K562 (cell line): ENCODE results near the gene OR9A2. TPM values are rescaled to one million over a fixed set of nuclear protein-coding genes. Genes with fewer than 3 reads are reported as not detected.

ENCODE experiments used
- ATAC-seq: fragments of 200-7000 bp; cut with Tn5 transposase; 3 replicates; pipeline ENCODE4 v1.9.1; 2020; ENCODE audit warnings: moderate library complexity
- BruUV-seq: library from RNA; stranded (reverse); fragments of 400-500 nt; replicated peaks from 2 replicates; lab custom pipeline; 2021; lab: Mats Ljungman, UMichigan
- CTCF ChIA-PET: fragments of 300-600 bp; formaldehyde crosslinking; extraction: SDS; loops from one replicate; lab custom pipeline; 2021; ENCODE audit warnings: low intra/inter-chr PET ratio; lab: Yijun Ruan, JAX
- POLR2A ChIA-PET: fragments of 300-600, 350-650 bp; sonication (Branson Sonifier 250); formaldehyde crosslinking; extraction: SDS; loops from one replicate; lab custom pipeline; 2021; ENCODE audit warnings: antibody characterized with exemption, inconsistent platforms; lab: Yijun Ruan, JAX
- DNase-seq, 4 experiments: peaks; one replicate each; pipeline versions ENCODE4 v3.0.0 to v3.0.0-alpha.2; 2011 to 2018; ENCODE audit warnings: low spot score in 3 of 4, mixed read lengths in 3 of 4; ENCODE audit errors: extremely low read depth in 1 of 4
- FAIRE-seq: peaks from 2 replicates; lab custom pipeline; 2011; peaks lifted over from hg19 to GRCh38; lab: Jason Lieb, UNC
- H2AFZ ChIP-seq: 2 replicates; pipeline ENCODE4 v1.6.0; 2011; ENCODE audit warnings: low read depth, low read length, control low read depth, inconsistent platforms
- H3K27ac ChIP-seq: fragments of 200-600 bp; 3 replicates; pipeline ENCODE4 v1.8.0; 2011; ENCODE audit warnings: low read depth, mild to moderate bottlenecking, control low read depth, inconsistent platforms, low read length, moderate library complexity, mixed read lengths; ENCODE audit errors: extremely low read depth
- H3K27me3 ChIP-seq, 2 experiments: fragments of 300-600 bp in 1 of 2; 2 replicates in 1 of 2; 3 replicates in 1 of 2; pipeline versions ENCODE4 v1.6.0 to v1.8.0; 2011; ENCODE audit warnings: inconsistent platforms in 2 of 2, low read length in 2 of 2, mild to moderate bottlenecking in 1 of 2, mixed read lengths in 1 of 2, moderate library complexity in 1 of 2; ENCODE audit not compliant: control insufficient read depth in 2 of 2, insufficient read depth in 2 of 2
- H3K36me3 ChIP-seq: fragments of 300-600 bp; 3 replicates; pipeline ENCODE4 v1.8.0; 2011; ENCODE audit warnings: mild to moderate bottlenecking, low read length, inconsistent platforms; ENCODE audit not compliant: control insufficient read depth, insufficient read depth
- H3K4me1 ChIP-seq, 2 experiments: fragments of 200-600 bp in 1 of 2; replicated peaks in 1 of 2; 2 replicates in 1 of 2; 3 replicates in 1 of 2; pipeline versions ENCODE4 v1.5.1 to v1.8.0; 2011; ENCODE audit warnings: inconsistent platforms in 2 of 2, low read length in 2 of 2, mild to moderate bottlenecking in 1 of 2, mixed read lengths in 1 of 2, moderate library complexity in 1 of 2; ENCODE audit not compliant: control insufficient read depth in 2 of 2, insufficient read depth in 2 of 2
- H3K4me2 ChIP-seq: 2 replicates; pipeline ENCODE4 v1.6.1; 2011; ENCODE audit warnings: low read length, control low read depth, inconsistent platforms, mixed read lengths; ENCODE audit not compliant: insufficient read depth
- H3K4me3 ChIP-seq: fragments of 200-600 bp; sonication (generic), shearing (Covaris generic); 2 replicates; pipeline ENCODE4 v1.5.1; 2016; ENCODE audit warnings: control low read depth, inconsistent platforms
- H3K79me2 ChIP-seq: fragments of 200-600 bp; 3 replicates; pipeline ENCODE4 v1.8.0; 2011; ENCODE audit warnings: low read length, inconsistent platforms; ENCODE audit not compliant: control insufficient read depth, insufficient read depth
- H3K9ac ChIP-seq, 2 experiments: 2 replicates each; pipeline versions ENCODE4 v1.6.0 to v1.6.1; 2011; ENCODE audit warnings: low read depth in 2 of 2, low read length in 2 of 2, control low read depth in 1 of 2, inconsistent platforms in 1 of 2, mild to moderate bottlenecking in 1 of 2, mixed read lengths in 1 of 2; ENCODE audit not compliant: insufficient read depth in 1 of 2
- H3K9me1 ChIP-seq: one replicate; pipeline ENCODE4 v1.6.0; 2011; ENCODE audit warnings: inconsistent platforms, mild to moderate bottlenecking, low read length, moderate library complexity; ENCODE audit not compliant: control insufficient read depth, insufficient read depth
- H3K9me3 ChIP-seq: replicated peaks from 2 replicates; pipeline ENCODE4 v1.5.1; 2011; ENCODE audit warnings: low read depth, low read length, inconsistent platforms; ENCODE audit not compliant: control insufficient read depth, insufficient read depth
- H4K20me1 ChIP-seq: replicated peaks from 2 replicates; pipeline ENCODE4 v1.6.1; 2011; ENCODE audit warnings: low read length, inconsistent platforms, mixed read lengths; ENCODE audit not compliant: control insufficient read depth, insufficient read depth
- BHLHE40 ChIP-seq: IDR thresholded peaks from 2 replicates; pipeline ENCODE4 v1.6.1; 2011; ENCODE audit warnings: low read length, improper control_type of control experiment
- E2F3 ChIP-seq: fragments of 250-450 bp; sonication (Bioruptor Pico); IDR thresholded peaks from 2 replicates; pipeline ENCODE4 v1.4.0; 2020; ENCODE audit warnings: mild to moderate bottlenecking
- ELF1 ChIP-seq: fragments of 200-800 bp; sonication (Bioruptor generic); IDR thresholded peaks from 2 replicates; pipeline ENCODE4 v1.6.1; 2016; ENCODE audit warnings: missing genetic modification characterization, missing compliant biosample characterization
- GTF2F1 ChIP-seq: IDR thresholded peaks from 2 replicates; pipeline ENCODE4 v1.6.1; 2011; ENCODE audit warnings: low read depth, low read length, improper control_type of control experiment
- HMG20A ChIP-seq: fragments of 450-650 bp; formaldehyde crosslinking; conservative IDR thresholded peaks from 2 replicates; pipeline ENCODE4 v1.4.0; 2020; ENCODE audit warnings: mild to moderate bottlenecking, mixed read lengths
- HMG20B ChIP-seq: fragments of 250-450 bp; sonication (Bioruptor Pico); IDR thresholded peaks from 2 replicates; pipeline ENCODE4 v1.5.0; 2021; ENCODE audit warnings: mild to moderate bottlenecking
- MTF1 ChIP-seq: fragments of 250-450 bp; sonication (Bioruptor Pico); IDR thresholded peaks from 2 replicates; pipeline ENCODE4 v1.9.0; 2021; ENCODE audit warnings: moderate library complexity, mild to moderate bottlenecking, inconsistent platforms, borderline replicate concordance
- POLR2H ChIP-seq: IDR thresholded peaks from 2 replicates; pipeline ENCODE4 v1.6.1; 2016; ENCODE audit warnings: missing genetic modification characterization, low read depth, mild to moderate bottlenecking, control low read depth, missing compliant biosample characterization, moderate library complexity
- RBM34 ChIP-seq: fragments of 200-400 bp; formaldehyde crosslinking; IDR thresholded peaks from 2 replicates; pipeline ENCODE4 v1.6.1; 2018; ENCODE audit warnings: low read length, borderline replicate concordance; ENCODE audit not compliant: insufficient read depth
- TFAM ChIP-seq: fragments of 250-450 bp; sonication (Bioruptor Pico); conservative IDR thresholded peaks from 2 replicates; pipeline ENCODE4 v1.5.0; 2021; ENCODE audit warnings: mild to moderate bottlenecking, moderate library complexity
- XRCC5 ChIP-seq: fragments of 200-400 bp; formaldehyde crosslinking; IDR thresholded peaks from 2 replicates; pipeline ENCODE4 v1.6.1; 2017; ENCODE audit warnings: low read depth, mild to moderate bottlenecking, low read length
- ZNF655 ChIP-seq: fragments of 250-450 bp; sonication (Bioruptor Pico); IDR thresholded peaks from 2 replicates; pipeline ENCODE4 v1.5.0; 2021
- WGBS: fragments of 100-300 bp; shearing (Covaris generic); methylation state at CpG from one replicate; pipeline ENCODE4 v1.1.6; 2016; ENCODE audit warnings: low coverage, mixed read lengths; ENCODE audit not compliant: insufficient coverage; ENCODE audit errors: missing lambda C conversion rate; 5-methylcytosine and 5-hydroxymethylcytosine counted together
- in situ Hi-C: fragments of 300-500 bp; cut with MboI; formaldehyde crosslinking; loops from 4 replicates; pipeline ENCODE4 v1.15.0; 2018; ENCODE audit warnings: inconsistent platforms, mixed read lengths
- intact Hi-C: fragments of 100-400 bp; cut with micrococcal nuclease; formaldehyde crosslinking; loops from 2 replicates; pipeline ENCODE4 v1.14.2; 2022
- polyA plus RNA-seq, 8 experiments: library from polyadenylated mRNA; depleted of rRNA in 4 of 8; stranded (reverse) in 5 of 8; unstranded in 3 of 8; fragments of >200 nt; fragmentation: Nextera tagmentation in 2 of 8; fragmentation: Illumina TruSeq in 1 of 8; extraction: Ambion mirVana in 2 of 8; extraction: Trizol in 1 of 8; gene quantifications; 2 replicates each; pipeline versions ENCODE4 v1.2.1 to v1.2.3, GENCODE V29; 2011 to 2014; ENCODE audit warnings: inconsistent platforms in 1 of 8, missing spikeins in 1 of 8
- total RNA-seq, 7 experiments: library from RNA; depleted of rRNA in 6 of 7; stranded (reverse); fragments of >200 nt in 6 of 7; fragmentation: Illumina TruSeq in 2 of 7; extraction: Trizol in 2 of 7; gene quantifications; 2 replicates each; pipeline versions ENCODE4 v1.2.1 to v1.2.3, GENCODE V29; 2011 to 2021; ENCODE audit warnings: low replicate concordance in 1 of 7
- TF ChIP-seq, protein P1 (sequence below): sonication (generic); formaldehyde crosslinking; IDR thresholded peaks from 2 replicates; pipeline ENCODE4 v1.9.0; 2022; ENCODE audit warnings: mild to moderate bottlenecking, missing genetic modification reagents
- TF ChIP-seq, protein P2 (sequence below): fragments of 250-450 bp; sonication (Bioruptor Pico); IDR thresholded peaks from 2 replicates; pipeline ENCODE4 v1.8.0; 2021; ENCODE audit warnings: moderate library complexity, mild to moderate bottlenecking, inconsistent platforms

OR9A2 gene
- total and polyA plus RNA-seq, 9 of the 15 experiments (the other 6 are each of a cell fraction or from before 2014, with no cell fraction given): not detected

- H3K4me1 ChIP-seq: peaks cover 0 to 4% of the 10 kb centered on the region in 2 experiments; a peak in 2 of 5 replicates
- WGBS: 12% methylated on average over 6 of the region's 6 CpGs
- DNase-seq (no peak), ATAC-seq (no peak), FAIRE-seq (no peak)
- ChIA-PET POLR2A (interaction anchor here (1.0 to 1.6 kb wide), 3 partner anchors 10 to 118 kb away, joined by 3 to 4 read pairs (median 4); no protein-coding TSS in a partner anchor), CTCF (no interaction called here)
- no peaks in the 10 kb centered on the region for H4K20me1 ChIP-seq
- no TSS peak for BruUV-seq
- TF ChIP-seq, protein P1, sequence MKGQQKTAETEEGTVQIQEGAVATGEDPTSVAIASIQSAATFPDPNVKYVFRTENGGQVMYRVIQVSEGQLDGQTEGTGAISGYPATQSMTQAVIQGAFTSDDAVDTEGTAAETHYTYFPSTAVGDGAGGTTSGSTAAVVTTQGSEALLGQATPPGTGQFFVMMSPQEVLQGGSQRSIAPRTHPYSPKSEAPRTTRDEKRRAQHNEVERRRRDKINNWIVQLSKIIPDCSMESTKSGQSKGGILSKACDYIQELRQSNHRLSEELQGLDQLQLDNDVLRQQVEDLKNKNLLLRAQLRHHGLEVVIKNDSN (CRISPR knock-in tag): no peak
- TF ChIP-seq E2F3 (CRISPR knock-in tag): no peak
- TF ChIP-seq, protein P2, sequence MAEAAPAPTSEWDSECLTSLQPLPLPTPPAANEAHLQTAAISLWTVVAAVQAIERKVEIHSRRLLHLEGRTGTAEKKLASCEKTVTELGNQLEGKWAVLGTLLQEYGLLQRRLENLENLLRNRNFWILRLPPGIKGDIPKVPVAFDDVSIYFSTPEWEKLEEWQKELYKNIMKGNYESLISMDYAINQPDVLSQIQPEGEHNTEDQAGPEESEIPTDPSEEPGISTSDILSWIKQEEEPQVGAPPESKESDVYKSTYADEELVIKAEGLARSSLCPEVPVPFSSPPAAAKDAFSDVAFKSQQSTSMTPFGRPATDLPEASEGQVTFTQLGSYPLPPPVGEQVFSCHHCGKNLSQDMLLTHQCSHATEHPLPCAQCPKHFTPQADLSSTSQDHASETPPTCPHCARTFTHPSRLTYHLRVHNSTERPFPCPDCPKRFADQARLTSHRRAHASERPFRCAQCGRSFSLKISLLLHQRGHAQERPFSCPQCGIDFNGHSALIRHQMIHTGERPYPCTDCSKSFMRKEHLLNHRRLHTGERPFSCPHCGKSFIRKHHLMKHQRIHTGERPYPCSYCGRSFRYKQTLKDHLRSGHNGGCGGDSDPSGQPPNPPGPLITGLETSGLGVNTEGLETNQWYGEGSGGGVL: no peak
- TF ChIP-seq HMG20B: no peak
- no peak for TF ChIP-seq RBM34
- no peak for TF ChIP-seq XRCC5
- TF ChIP-seq ZNF655 (CRISPR knock-in tag): no peak
- no peak for TF ChIP-seq MTF1 (CRISPR knock-in tag)
- no peak for TF ChIP-seq GTF2F1
- no peak for TF ChIP-seq BHLHE40
- TF ChIP-seq ELF1: no peak
- TF ChIP-seq HMG20A (CRISPR knock-in tag): no peak
- no peak for TF ChIP-seq TFAM
- no peak for TF ChIP-seq POLR2H (tag)
- no peak overlapping the region for H3K9ac ChIP-seq
- in situ Hi-C loops (no loop called here), intact Hi-C loops (no loop called here)
- H3K27ac ChIP-seq: no peak overlapping the region
- H3K4me3 ChIP-seq: no peak overlapping the region
- H2AFZ ChIP-seq: no peak overlapping the region
- H3K36me3 ChIP-seq: no peaks in the 10 kb centered on the region
- no peaks in the 10 kb centered on the region for H3K27me3 ChIP-seq
- H3K9me1 ChIP-seq: no peaks in the 10 kb centered on the region
- H3K9me3 ChIP-seq: no peaks in the 10 kb centered on the region
- no peak overlapping the region for H3K4me2 ChIP-seq
- no peaks in the 10 kb centered on the region for H3K79me2 ChIP-seq
Observed at GRCh38 chr7:142998966-142999365, 28.0 kb downstream of the OR9A2 start.
